ENCODE results near the gene RNASE11.

Gene RNASE11

GRCh38 chr14:20539906-20540305 is 47.9 kb downstream of the RNASE11 start:
- no peak for TF ChIP-seq CTCF (conservative IDR thresholded peaks at IDR 0.05; ENCODE audit: low read depth, low read length)
- no peak overlapping the region for H3K4me3 ChIP-seq (ENCODE audit: low read length)
- DNase-seq (ENCODE audit: low read depth): no peak

All from retinal pigment epithelial cell (primary cell).